ENCODE data around the gene VKORC1.

VKORC1 gene

DNA sequence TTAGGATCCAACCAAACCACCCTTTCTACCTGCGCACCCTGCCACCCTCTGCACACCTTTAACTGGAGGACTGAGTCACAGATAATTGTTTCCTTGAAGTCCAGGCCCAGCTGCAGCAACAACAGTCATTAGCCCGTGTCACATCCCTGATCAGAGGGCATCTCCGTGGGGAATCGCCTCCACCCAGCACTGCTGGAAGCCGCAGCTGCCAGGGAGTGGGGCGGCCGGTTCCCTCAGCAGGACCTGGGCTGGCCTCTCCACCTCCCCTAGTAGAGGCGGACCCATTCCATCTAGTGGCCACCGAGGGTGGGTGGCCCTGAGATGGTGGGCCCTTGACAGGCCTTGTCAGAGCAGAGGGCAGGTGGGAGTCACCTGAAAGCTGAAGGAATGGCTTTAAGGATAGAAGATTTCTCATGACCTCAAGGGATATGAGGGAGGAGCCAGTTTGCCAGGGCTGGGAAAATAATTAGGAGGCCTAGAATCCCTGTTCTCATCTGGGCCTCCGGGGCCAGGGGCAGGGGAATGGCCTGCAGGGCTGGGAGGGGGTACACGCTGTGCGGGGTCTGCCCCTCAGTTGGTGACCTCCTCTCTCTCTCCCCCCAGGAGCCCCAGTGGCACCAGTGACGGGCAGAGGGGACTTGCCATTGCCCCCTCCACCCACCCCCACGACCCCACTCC lies 12.1 kb downstream of the VKORC1 start:
- no peak for ATAC-seq
- TF ChIP-seq TCF4 (CRISPR knock-in tag; IDR thresholded peaks at IDR 0.05; ENCODE audit: borderline replicate concordance) (no peak), ISL1 (CRISPR knock-in tag; IDR thresholded peaks at IDR 0.05) (no peak), ZNF565 (CRISPR knock-in tag; conservative IDR thresholded peaks at IDR 0.05; ENCODE audit: low read depth) (no peak), ZNF8 (CRISPR knock-in tag; IDR thresholded peaks at IDR 0.05) (no peak), TOX (CRISPR knock-in tag; IDR thresholded peaks at IDR 0.05; ENCODE audit: borderline replicate concordance) (no peak), ZNF70 (CRISPR knock-in tag; IDR thresholded peaks at IDR 0.05) (no peak), OSR1 (CRISPR knock-in tag; IDR thresholded peaks at IDR 0.05) (no peak), RARB (CRISPR knock-in tag; IDR thresholded peaks at IDR 0.05) (no peak), GLIS3 (CRISPR knock-in tag; IDR thresholded peaks at IDR 0.05) (no peak), ZFP30 (CRISPR knock-in tag; IDR thresholded peaks at IDR 0.05) (no peak), ARNTL (CRISPR knock-in tag; IDR thresholded peaks at IDR 0.05; ENCODE audit: borderline replicate concordance, low read depth) (no peak), ESRRG (CRISPR knock-in tag; IDR thresholded peaks at IDR 0.05) (no peak), CSDC2 (CRISPR knock-in tag; IDR thresholded peaks at IDR 0.05) (no peak), SNAI2 (CRISPR knock-in tag; IDR thresholded peaks at IDR 0.05) (no peak)
- TF ChIP-seq, protein P1, sequence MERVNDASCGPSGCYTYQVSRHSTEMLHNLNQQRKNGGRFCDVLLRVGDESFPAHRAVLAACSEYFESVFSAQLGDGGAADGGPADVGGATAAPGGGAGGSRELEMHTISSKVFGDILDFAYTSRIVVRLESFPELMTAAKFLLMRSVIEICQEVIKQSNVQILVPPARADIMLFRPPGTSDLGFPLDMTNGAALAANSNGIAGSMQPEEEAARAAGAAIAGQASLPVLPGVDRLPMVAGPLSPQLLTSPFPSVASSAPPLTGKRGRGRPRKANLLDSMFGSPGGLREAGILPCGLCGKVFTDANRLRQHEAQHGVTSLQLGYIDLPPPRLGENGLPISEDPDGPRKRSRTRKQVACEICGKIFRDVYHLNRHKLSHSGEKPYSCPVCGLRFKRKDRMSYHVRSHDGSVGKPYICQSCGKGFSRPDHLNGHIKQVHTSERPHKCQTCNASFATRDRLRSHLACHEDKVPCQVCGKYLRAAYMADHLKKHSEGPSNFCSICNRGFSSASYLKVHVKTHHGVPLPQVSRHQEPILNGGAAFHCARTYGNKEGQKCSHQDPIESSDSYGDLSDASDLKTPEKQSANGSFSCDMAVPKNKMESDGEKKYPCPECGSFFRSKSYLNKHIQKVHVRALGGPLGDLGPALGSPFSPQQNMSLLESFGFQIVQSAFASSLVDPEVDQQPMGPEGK (CRISPR knock-in tag; IDR thresholded peaks at IDR 0.05; ENCODE audit: borderline replicate concordance): no peak
- TF ChIP-seq, protein P2, sequence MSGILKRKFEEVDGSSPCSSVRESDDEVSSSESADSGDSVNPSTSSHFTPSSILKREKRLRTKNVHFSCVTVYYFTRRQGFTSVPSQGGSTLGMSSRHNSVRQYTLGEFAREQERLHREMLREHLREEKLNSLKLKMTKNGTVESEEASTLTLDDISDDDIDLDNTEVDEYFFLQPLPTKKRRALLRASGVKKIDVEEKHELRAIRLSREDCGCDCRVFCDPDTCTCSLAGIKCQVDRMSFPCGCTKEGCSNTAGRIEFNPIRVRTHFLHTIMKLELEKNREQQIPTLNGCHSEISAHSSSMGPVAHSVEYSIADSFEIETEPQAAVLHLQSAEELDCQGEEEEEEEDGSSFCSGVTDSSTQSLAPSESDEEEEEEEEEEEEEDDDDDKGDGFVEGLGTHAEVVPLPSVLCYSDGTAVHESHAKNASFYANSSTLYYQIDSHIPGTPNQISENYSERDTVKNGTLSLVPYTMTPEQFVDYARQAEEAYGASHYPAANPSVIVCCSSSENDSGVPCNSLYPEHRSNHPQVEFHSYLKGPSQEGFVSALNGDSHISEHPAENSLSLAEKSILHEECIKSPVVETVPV (CRISPR knock-in tag; IDR thresholded peaks at IDR 0.05): no peak
- TF ChIP-seq, protein P3, sequence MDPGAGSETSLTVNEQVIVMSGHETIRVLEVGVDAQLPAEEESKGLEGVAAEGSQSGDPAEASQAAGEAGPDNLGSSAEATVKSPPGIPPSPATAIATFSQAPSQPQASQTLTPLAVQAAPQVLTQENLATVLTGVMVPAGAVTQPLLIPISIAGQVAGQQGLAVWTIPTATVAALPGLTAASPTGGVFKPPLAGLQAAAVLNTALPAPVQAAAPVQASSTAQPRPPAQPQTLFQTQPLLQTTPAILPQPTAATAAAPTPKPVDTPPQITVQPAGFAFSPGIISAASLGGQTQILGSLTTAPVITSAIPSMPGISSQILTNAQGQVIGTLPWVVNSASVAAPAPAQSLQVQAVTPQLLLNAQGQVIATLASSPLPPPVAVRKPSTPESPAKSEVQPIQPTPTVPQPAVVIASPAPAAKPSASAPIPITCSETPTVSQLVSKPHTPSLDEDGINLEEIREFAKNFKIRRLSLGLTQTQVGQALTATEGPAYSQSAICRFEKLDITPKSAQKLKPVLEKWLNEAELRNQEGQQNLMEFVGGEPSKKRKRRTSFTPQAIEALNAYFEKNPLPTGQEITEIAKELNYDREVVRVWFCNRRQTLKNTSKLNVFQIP (CRISPR knock-in tag; IDR thresholded peaks at IDR 0.05; ENCODE audit: borderline replicate concordance, low read depth): no peak
- TF ChIP-seq, protein P4, sequence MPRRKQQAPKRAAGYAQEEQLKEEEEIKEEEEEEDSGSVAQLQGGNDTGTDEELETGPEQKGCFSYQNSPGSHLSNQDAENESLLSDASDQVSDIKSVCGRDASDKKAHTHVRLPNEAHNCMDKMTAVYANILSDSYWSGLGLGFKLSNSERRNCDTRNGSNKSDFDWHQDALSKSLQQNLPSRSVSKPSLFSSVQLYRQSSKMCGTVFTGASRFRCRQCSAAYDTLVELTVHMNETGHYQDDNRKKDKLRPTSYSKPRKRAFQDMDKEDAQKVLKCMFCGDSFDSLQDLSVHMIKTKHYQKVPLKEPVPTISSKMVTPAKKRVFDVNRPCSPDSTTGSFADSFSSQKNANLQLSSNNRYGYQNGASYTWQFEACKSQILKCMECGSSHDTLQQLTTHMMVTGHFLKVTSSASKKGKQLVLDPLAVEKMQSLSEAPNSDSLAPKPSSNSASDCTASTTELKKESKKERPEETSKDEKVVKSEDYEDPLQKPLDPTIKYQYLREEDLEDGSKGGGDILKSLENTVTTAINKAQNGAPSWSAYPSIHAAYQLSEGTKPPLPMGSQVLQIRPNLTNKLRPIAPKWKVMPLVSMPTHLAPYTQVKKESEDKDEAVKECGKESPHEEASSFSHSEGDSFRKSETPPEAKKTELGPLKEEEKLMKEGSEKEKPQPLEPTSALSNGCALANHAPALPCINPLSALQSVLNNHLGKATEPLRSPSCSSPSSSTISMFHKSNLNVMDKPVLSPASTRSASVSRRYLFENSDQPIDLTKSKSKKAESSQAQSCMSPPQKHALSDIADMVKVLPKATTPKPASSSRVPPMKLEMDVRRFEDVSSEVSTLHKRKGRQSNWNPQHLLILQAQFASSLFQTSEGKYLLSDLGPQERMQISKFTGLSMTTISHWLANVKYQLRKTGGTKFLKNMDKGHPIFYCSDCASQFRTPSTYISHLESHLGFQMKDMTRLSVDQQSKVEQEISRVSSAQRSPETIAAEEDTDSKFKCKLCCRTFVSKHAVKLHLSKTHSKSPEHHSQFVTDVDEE (CRISPR knock-in tag; IDR thresholded peaks at IDR 0.05): no peak
- TF ChIP-seq, protein P5, sequence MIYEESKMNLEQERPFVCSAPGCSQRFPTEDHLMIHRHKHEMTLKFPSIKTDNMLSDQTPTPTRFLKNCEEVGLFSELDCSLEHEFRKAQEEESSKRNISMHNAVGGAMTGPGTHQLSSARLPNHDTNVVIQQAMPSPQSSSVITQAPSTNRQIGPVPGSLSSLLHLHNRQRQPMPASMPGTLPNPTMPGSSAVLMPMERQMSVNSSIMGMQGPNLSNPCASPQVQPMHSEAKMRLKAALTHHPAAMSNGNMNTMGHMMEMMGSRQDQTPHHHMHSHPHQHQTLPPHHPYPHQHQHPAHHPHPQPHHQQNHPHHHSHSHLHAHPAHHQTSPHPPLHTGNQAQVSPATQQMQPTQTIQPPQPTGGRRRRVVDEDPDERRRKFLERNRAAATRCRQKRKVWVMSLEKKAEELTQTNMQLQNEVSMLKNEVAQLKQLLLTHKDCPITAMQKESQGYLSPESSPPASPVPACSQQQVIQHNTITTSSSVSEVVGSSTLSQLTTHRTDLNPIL (CRISPR knock-in tag; IDR thresholded peaks at IDR 0.05; ENCODE audit: low read depth): no peak

DNA sequence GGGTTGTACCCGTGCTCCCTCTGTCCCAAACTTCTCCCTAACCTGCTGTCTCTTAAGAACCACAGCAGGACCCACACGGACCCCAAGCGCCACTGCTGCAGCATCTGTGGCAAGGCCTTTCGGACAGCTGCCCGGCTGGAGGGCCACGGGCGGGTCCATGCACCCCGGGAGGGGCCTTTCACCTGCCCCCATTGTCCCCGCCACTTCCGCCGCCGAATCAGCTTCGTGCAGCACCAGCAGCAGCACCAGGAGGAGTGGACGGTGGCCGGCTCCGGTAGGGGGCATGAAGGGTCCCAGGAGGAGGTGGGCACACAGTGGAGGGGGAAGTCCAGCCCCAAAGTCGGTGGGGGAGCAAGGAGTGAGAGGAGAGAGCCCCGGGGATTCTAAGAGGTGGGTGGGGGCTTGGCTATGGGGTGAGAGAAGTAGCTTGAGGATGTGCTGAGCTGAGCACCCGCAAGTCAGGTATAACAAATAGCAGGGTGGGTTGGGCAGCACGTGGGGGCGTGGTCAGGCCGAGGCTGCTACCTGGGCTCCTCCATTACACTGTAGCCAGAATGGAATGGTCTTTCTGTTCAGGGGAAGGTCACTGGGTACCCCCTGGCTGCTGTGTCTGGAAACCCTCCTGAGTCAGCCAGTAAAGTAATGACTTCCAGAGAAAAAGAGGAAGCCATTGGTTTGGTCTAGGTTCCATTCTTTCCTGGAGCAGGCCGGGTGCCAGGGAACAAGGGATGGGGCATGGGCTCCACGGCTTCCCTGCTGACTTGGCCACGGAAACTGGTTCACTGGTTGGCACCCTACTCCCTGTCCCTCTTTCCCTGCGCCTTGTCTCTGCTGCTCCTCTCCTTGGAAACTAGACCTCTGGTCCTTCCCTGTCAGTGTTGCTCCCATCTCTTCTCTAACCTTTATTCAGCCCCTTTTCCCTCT lies 12.9 kb downstream of the VKORC1 start:
- ATAC-seq: no peak
- TF ChIP-seq OSR1 (CRISPR knock-in tag; IDR thresholded peaks at IDR 0.05) (no peak), ZNF70 (CRISPR knock-in tag; IDR thresholded peaks at IDR 0.05) (no peak), BACH2 (CRISPR knock-in tag; IDR thresholded peaks at IDR 0.05; ENCODE audit: borderline replicate concordance) (no peak), ZFP3 (CRISPR knock-in tag; IDR thresholded peaks at IDR 0.05) (no peak), TCF4 (CRISPR knock-in tag; IDR thresholded peaks at IDR 0.05; ENCODE audit: borderline replicate concordance) (no peak), CSDC2 (CRISPR knock-in tag; IDR thresholded peaks at IDR 0.05) (no peak), ARNTL (CRISPR knock-in tag; IDR thresholded peaks at IDR 0.05; ENCODE audit: borderline replicate concordance, low read depth) (no peak), ZFP30 (CRISPR knock-in tag; IDR thresholded peaks at IDR 0.05) (no peak), SNAI2 (CRISPR knock-in tag; IDR thresholded peaks at IDR 0.05) (no peak), ZC3H10 (CRISPR knock-in tag; IDR thresholded peaks at IDR 0.05) (no peak)
- TF ChIP-seq, protein P3 (CRISPR knock-in tag; IDR thresholded peaks at IDR 0.05; ENCODE audit: borderline replicate concordance, low read depth): no peak
- TF ChIP-seq, protein P5 (CRISPR knock-in tag; IDR thresholded peaks at IDR 0.05; ENCODE audit: low read depth): no peak
- TF ChIP-seq, protein P1 (CRISPR knock-in tag; IDR thresholded peaks at IDR 0.05; ENCODE audit: borderline replicate concordance): no peak

All from SK-N-SH treated with all-trans-retinoic acid at 6 μM for 48 hours (cell line).